ENCODE data around the gene ANGEL2. TPM values are rescaled to one million over a fixed set of nuclear protein-coding genes. Genes with fewer than 3 reads are reported as not detected.
A peak's percentile ranks its signal among the peaks of the same experiment; 100 is the strongest.

ANGEL2 gene
- polyA plus RNA-seq, 1 of the 3 experiments (the other 2 are of a cell fraction) = 14.0 TPM

- 43% methylated on average over 2 of the region's 2 CpGs for WGBS (ENCODE audit: low lambda C conversion rate)
- peak overlapping the region; percentile 38; the same call in 1 of the 2 replicates for H3K9ac ChIP-seq
Measured at GRCh38 chr1:212949771-212950170, 65.9 kb downstream of the ANGEL2 start.

More at GRCh38 chr1:212949771-212950170, 65.9 kb downstream of the ANGEL2 start:
- H3K9me3 ChIP-seq = no peaks in the 10 kb centered on the region
- no peaks in the 10 kb centered on the region for H3F3A ChIP-seq (replicated peaks; ENCODE audit: insufficient read depth)
- no peaks in the 10 kb centered on the region for H4K20me1 ChIP-seq (ENCODE audit: insufficient read depth)
- H3K27ac ChIP-seq (ENCODE audit: low read depth in 2 of 2, low read length in 1 of 2) = 0 out of 4 replicates have a peak overlapping the region, but pooled peaks of 1 of the 2 experiments have one; percentile 39
- H3K9me2 ChIP-seq = no peaks in the 10 kb centered on the region
- no peaks in the 10 kb centered on the region for H3K79me2 ChIP-seq (ENCODE audit: insufficient read depth)
- POLR2A ChIA-PET = no interaction called here
- no peak for DNase-seq
- TF ChIP-seq USF1 (IDR thresholded peaks at IDR 0.05; ENCODE audit: borderline replicate concordance, low read depth) = no peak
- TF ChIP-seq FOXM1 (IDR thresholded peaks at IDR 0.05; ENCODE audit: low read depth) = no peak
- no peak for TF ChIP-seq YY1 (IDR thresholded peaks at IDR 0.05; ENCODE audit: low read depth)
- no peak for TF ChIP-seq RAD21 (IDR thresholded peaks at IDR 0.05; ENCODE audit: low read length)
- no peak for TF ChIP-seq USF2 (IDR thresholded peaks at IDR 0.05; ENCODE audit: borderline replicate concordance, low read depth, low read length)
- TF ChIP-seq PBX3 (IDR thresholded peaks at IDR 0.05) = no peak
- no peak for TF ChIP-seq JUND (IDR thresholded peaks at IDR 0.05)
- TF ChIP-seq TEAD4 (IDR thresholded peaks at IDR 0.05; ENCODE audit: borderline replicate concordance, insufficient read depth) = no peak
- TF ChIP-seq MAX (IDR thresholded peaks at IDR 0.05; ENCODE audit: low read depth) = no peak
- TF ChIP-seq MEF2A (IDR thresholded peaks at IDR 0.05; ENCODE audit: borderline replicate concordance, low read depth) = no peak
- TF ChIP-seq RFX5 (IDR thresholded peaks at IDR 0.05; ENCODE audit: low read length) = no peak
- no peak for TF ChIP-seq RXRA (IDR thresholded peaks at IDR 0.05; ENCODE audit: borderline replicate concordance, low read depth)
- TF ChIP-seq TCF12 (IDR thresholded peaks at IDR 0.05) = no peak
- TF ChIP-seq POLR2AphosphoS5 (IDR thresholded peaks at IDR 0.05; ENCODE audit: low read depth, low read length) = no peak
- no peak for TF ChIP-seq CTCF (IDR thresholded peaks at IDR 0.05)
- no peak for TF ChIP-seq EZH2phosphoT487 (IDR thresholded peaks at IDR 0.05; ENCODE audit: borderline replicate concordance, low read depth)
- TF ChIP-seq GABPA (IDR thresholded peaks at IDR 0.05; ENCODE audit: low read depth) = no peak
- no peaks in the 10 kb centered on the region for H3K27me3 ChIP-seq (ENCODE audit: insufficient read depth)
- no peaks in the 10 kb centered on the region for H3K36me3 ChIP-seq (replicated peaks in 1 of 2; ENCODE audit: control insufficient read depth in 1 of 2, insufficient read depth in 2 of 2, low read length in 1 of 2)
- H3K4me3 ChIP-seq (ENCODE audit: low read depth in 2 of 2, low read length in 1 of 2) = peak overlapping the region; percentile 60 to 83
- H2AFZ ChIP-seq (ENCODE audit: low read depth) = peak overlapping the region; percentile 100
- CTCF ChIA-PET = no interaction called here
- H3K4me1 ChIP-seq (ENCODE audit: control insufficient read depth in 1 of 2, insufficient read depth in 2 of 2, low read depth in 1 of 2, low read length in 1 of 2) = peaks cover 0 to 16% of the 10 kb centered on the region in 2 experiments; a peak in 1 of 4 replicates
- H3K4me2 ChIP-seq = peak overlapping the region; percentile 100
